Endodermal cell (in vitro differentiated cells): ENCODE data around the gene RAPH1. TPM values are rescaled to one million over a fixed set of nuclear protein-coding genes. Genes with fewer than 3 reads are reported as not detected.

Experiments
- DNase-seq: peaks from one replicate; pipeline ENCODE4 v3.0.0-alpha.2; 2017
- H3K27ac ChIP-seq: 2 replicates; pipeline ENCODE4 v1.5.1; 2013; ENCODE audit warnings: mild to moderate bottlenecking, low read depth, low read length, moderate library complexity
- H3K27me3 ChIP-seq: 2 replicates; pipeline ENCODE4 v1.6.1; 2013; ENCODE audit warnings: mild to moderate bottlenecking, low read length, moderate library complexity; ENCODE audit not compliant: insufficient read depth, control insufficient read depth, poor library complexity, severe bottlenecking
- H3K36me3 ChIP-seq: 2 replicates; pipeline ENCODE4 v1.7.0; 2013; ENCODE audit warnings: mild to moderate bottlenecking, low read length, moderate library complexity; ENCODE audit not compliant: control insufficient read depth, insufficient read depth
- H3K4me1 ChIP-seq: one replicate; pipeline ENCODE4 v1.7.0; 2013; ENCODE audit warnings: low read length; ENCODE audit not compliant: control insufficient read depth, insufficient read depth
- H3K4me3 ChIP-seq: 2 replicates; pipeline ENCODE4 v1.5.1; 2013; ENCODE audit warnings: mild to moderate bottlenecking, low read length, moderate library complexity
- H3K9ac ChIP-seq: 2 replicates; pipeline ENCODE4 v1.6.1; 2013; ENCODE audit warnings: mild to moderate bottlenecking, low read length, moderate library complexity; ENCODE audit not compliant: poor library complexity, severe bottlenecking; ENCODE audit errors: extremely low read depth
- H3K9me3 ChIP-seq: 2 replicates; pipeline ENCODE4 v1.6.1; 2013; ENCODE audit warnings: mild to moderate bottlenecking, low read length, moderate library complexity; ENCODE audit not compliant: control insufficient read depth
- H3K27ac Mint-ChIP-seq: 2 replicates; pipeline ENCODE4 v1.8.0; 2020; ENCODE audit warnings: mixed read lengths
- H3K27me3 Mint-ChIP-seq: 2 replicates; pipeline ENCODE4 v1.8.0; 2021; ENCODE audit warnings: mild to moderate bottlenecking, mixed read lengths; ENCODE audit not compliant: insufficient read depth
- H3K36me3 Mint-ChIP-seq: 2 replicates; pipeline ENCODE4 v1.8.0; 2020; ENCODE audit warnings: low read depth, mixed read lengths
- H3K4me1 Mint-ChIP-seq: 2 replicates; pipeline ENCODE4 v1.8.0; 2020; ENCODE audit warnings: mixed read lengths
- H3K4me3 Mint-ChIP-seq: 2 replicates; pipeline ENCODE4 v1.8.0; 2020; ENCODE audit warnings: mild to moderate bottlenecking, moderate library complexity, mixed read lengths
- H3K9me3 Mint-ChIP-seq: 2 replicates; pipeline ENCODE4 v1.8.0; 2020; ENCODE audit warnings: mild to moderate bottlenecking, mixed read lengths
- CTCF ChIP-seq: fragments of 200-600 bp; sonication (generic); conservative IDR thresholded peaks from 2 replicates; pipeline ENCODE4 v1.5.0; 2021; ENCODE audit warnings: antibody characterized with exemption, mild to moderate bottlenecking
- WGBS, 2 experiments: methylation state at CpG; one replicate each; pipeline versions ENCODE4 v1.1.5 to v1.1.7; 2013; ENCODE audit warnings: missing lambda C conversion rate in 2 of 2, mixed read lengths in 1 of 2; ENCODE audit not compliant: insufficient coverage in 1 of 2, insufficient read length in 1 of 2; 5-methylcytosine and 5-hydroxymethylcytosine counted together
- total RNA-seq, 2 donors: library from RNA; stranded (reverse); fragmentation: NEBNext Ultra II Directional in 1 of 2; extraction: Animal tissue kit (Norgen Biotek cat#: 25700) in 1 of 2; gene quantifications; 2 replicates in 1 of 2; 3 replicates in 1 of 2; pipeline ENCODE4 v1.2.1, GENCODE V29; 2021

Gene RAPH1
- total RNA-seq, 2 donors from 2014 or later = 23.5 to 24.6 TPM

- DNase-seq = no peak
- H3K9me3 ChIP-seq = no peaks in the 10 kb centered on the region
- H3K27ac Mint-ChIP-seq = no peak overlapping the region
- H3K9ac ChIP-seq = no peak overlapping the region
- peaks cover 3% of the 10 kb centered on the region for H3K27me3 Mint-ChIP-seq
- H3K4me3 ChIP-seq = no peak overlapping the region
- H3K36me3 Mint-ChIP-seq = no peaks in the 10 kb centered on the region
- WGBS, 2 experiments = 93% methylated on average over 3 of the region's 3 CpGs; no CpG with 5 or more reads in 1 of the 2 experiments
- no peaks in the 10 kb centered on the region for H3K9me3 Mint-ChIP-seq
- H3K4me1 Mint-ChIP-seq = no peaks in the 10 kb centered on the region
- H3K4me3 Mint-ChIP-seq = no peak overlapping the region
- H3K27me3 ChIP-seq = no peaks in the 10 kb centered on the region
- H3K36me3 ChIP-seq = no peaks in the 10 kb centered on the region
- no peak overlapping the region for H3K27ac ChIP-seq
- TF ChIP-seq CTCF = no peak
- no peaks in the 10 kb centered on the region for H3K4me1 ChIP-seq
Observed at GRCh38 chr2:203551778-203552177, 16.7 kb upstream of the RAPH1 start.

- TF ChIP-seq CTCF = no peak
- peaks cover 3% of the 10 kb centered on the region for H3K27me3 Mint-ChIP-seq
- no peaks in the 10 kb centered on the region for H3K4me1 Mint-ChIP-seq
- no peaks in the 10 kb centered on the region for H3K9me3 Mint-ChIP-seq
- no peak overlapping the region for H3K4me3 Mint-ChIP-seq
- H3K4me1 ChIP-seq = no peaks in the 10 kb centered on the region
- no peaks in the 10 kb centered on the region for H3K36me3 ChIP-seq
- no peaks in the 10 kb centered on the region for H3K9me3 ChIP-seq
- no peak overlapping the region for H3K4me3 ChIP-seq
- no peak overlapping the region for H3K27ac Mint-ChIP-seq
- no peak overlapping the region for H3K27ac ChIP-seq
- H3K9ac ChIP-seq = no peak overlapping the region
- no peaks in the 10 kb centered on the region for H3K27me3 ChIP-seq
- no peak for DNase-seq
- H3K36me3 Mint-ChIP-seq = no peaks in the 10 kb centered on the region
- WGBS, 2 experiments = 91 to 100% methylated on average over 2 of the region's 2 CpGs
Observed at GRCh38 chr2:203550266-203550665, 15.2 kb upstream of the RAPH1 start.

GRCh38 chr2:203549406-203549805 lies 14.3 kb upstream of the RAPH1 start:
- H3K4me3 Mint-ChIP-seq = no peak overlapping the region
- H3K27ac ChIP-seq = no peak overlapping the region
- H3K27me3 Mint-ChIP-seq = peaks cover 3% of the 10 kb centered on the region
- no peaks in the 10 kb centered on the region for H3K4me1 Mint-ChIP-seq
- H3K36me3 ChIP-seq = no peaks in the 10 kb centered on the region
- H3K9ac ChIP-seq = no peak overlapping the region
- no peaks in the 10 kb centered on the region for H3K9me3 ChIP-seq
- no peak overlapping the region for H3K4me3 ChIP-seq
- H3K27ac Mint-ChIP-seq = no peak overlapping the region
- no peaks in the 10 kb centered on the region for H3K27me3 ChIP-seq
- H3K9me3 Mint-ChIP-seq = no peaks in the 10 kb centered on the region
- no peaks in the 10 kb centered on the region for H3K4me1 ChIP-seq
- no peak for DNase-seq
- H3K36me3 Mint-ChIP-seq = no peaks in the 10 kb centered on the region
- no peak for TF ChIP-seq CTCF
